22Rv1 (cell line): ENCODE results near the gene C20orf204.
A peak's percentile ranks its signal among the peaks of the same experiment; 100 is the strongest.

Source experiments
- H3K27ac ChIP-seq: fragments of 450-650 bp; 2 replicates; pipeline ENCODE4 v1.5.1; 2017
- CTCF ChIP-seq: fragments of 450-650 bp; IDR thresholded peaks from 2 replicates; pipeline ENCODE4 v1.5.1; 2017; ENCODE audit warnings: mild to moderate bottlenecking
- ZFX ChIP-seq: fragments of 450-650 bp; IDR thresholded peaks from 2 replicates; pipeline ENCODE4 v1.6.1; 2017; ENCODE audit warnings: antibody characterized with exemption, borderline replicate concordance

The C20orf204 gene

GRCh38 chr20:64077541-64077875 is 41.5 kb downstream of the C20orf204 start:
- no peak overlapping the region for H3K27ac ChIP-seq
- no peak for TF ChIP-seq ZFX
- TF ChIP-seq CTCF, result no peak

DNA sequence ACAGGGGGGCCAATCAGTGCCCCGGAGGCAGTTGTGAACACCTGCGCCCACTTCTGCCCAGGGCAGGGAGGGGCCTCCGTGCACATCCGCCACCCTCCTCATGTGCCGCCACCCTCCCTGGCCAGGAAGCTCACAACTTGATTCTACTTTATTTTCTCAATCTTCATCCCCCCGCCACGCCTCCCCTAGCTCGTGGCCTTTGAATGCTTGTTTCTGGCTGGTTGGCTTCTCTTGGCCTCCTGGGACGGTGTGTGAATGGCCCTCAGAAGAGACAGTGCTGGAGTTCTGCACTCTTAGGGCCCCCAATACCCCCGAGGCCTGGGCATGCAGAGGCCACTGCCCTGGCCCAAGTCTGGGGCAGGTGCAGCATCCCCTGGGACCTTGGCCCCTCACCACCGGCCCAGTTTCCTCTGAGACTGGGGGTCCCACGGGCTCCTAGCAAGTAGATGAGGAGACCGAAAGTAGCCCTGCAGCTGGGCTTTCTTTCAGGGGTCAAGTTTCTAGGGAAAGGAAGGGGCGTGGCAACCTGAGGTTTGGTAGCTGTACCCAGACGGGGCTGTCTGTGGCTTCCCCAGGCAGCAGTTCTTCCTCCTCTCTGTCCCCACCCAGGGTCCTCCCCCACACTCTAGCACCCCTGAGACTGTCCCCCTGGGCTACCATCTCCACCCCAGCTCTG is 42.0 kb downstream of the C20orf204 start:
- no peak for TF ChIP-seq CTCF
- TF ChIP-seq ZFX, result no peak
- no peak overlapping the region for H3K27ac ChIP-seq

- no peak overlapping the region; the same call in 1 of the 2 replicates for H3K27ac ChIP-seq
These were observed 42.9 kb downstream of the C20orf204 start for GRCh38 chr20:64078934-64079272.

GRCh38 chr20:64079273-64080012 is 43.5 kb downstream of the C20orf204 start, which contains the start of gene RGS19:
Gene RGS19, minus strand, starts transcription at chr20:64079518. Its CDS starts 2,632 bp downstream, at chr20:64076886.
- TF ChIP-seq ZFX (no peak), CTCF (no peak)
- H3K27ac ChIP-seq, result peak within 1 kb of the TSS; percentile 37

More at GRCh38 chr20:64078934-64079272, 42.9 kb downstream of the C20orf204 start:
- TF ChIP-seq CTCF (no peak), ZFX (no peak)

DNA sequence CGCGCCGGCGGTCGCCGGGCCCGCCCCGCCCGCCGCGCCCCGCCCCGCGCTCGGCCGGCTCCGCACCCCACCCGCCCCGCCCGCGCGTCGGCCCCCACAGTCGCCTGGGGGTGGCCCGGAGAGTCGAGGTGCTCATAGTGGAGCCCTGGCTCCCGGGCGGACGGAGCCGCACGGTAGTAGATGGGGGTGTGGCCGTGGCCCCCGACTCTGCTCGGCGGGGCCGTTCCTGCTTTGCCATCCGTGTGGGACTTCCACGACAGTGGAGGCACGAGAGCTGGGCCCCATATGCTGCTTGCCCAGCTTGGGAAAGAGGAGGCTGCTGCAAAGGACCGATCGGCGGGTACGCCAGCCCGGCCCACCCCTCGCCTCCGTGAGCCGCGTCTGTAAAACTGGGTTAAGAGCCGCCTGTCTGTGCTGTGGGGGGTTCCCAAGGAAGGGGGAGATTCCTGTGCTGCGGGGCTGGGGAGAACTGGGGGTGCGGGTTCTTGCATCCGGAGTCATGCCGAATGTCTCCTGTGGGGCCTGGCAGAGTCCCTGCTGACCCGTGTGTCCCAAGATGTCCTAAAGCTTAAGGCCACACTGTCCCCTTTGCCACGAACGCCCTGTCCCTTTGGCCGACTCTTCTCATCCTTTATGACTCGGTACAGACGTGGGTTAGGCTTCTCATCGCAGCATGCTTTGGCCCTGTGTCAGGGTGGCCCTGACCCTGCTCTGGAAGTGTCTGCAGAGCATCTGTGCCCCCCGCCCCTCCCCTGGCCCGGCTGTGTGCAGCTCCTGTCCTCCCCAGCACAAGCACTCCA is 44.2 kb downstream of the C20orf204 start, which contains the start of gene OPRL1:
OPRL1 (plus strand) TSS at position 70 of the 800 bp plus-strand sequence. CDS start 12,639 bp downstream, outside the sequence.
- TF ChIP-seq CTCF (no peak), ZFX (no peak)
- peak within 1 kb of the TSS; percentile 37 for H3K27ac ChIP-seq

DNA sequence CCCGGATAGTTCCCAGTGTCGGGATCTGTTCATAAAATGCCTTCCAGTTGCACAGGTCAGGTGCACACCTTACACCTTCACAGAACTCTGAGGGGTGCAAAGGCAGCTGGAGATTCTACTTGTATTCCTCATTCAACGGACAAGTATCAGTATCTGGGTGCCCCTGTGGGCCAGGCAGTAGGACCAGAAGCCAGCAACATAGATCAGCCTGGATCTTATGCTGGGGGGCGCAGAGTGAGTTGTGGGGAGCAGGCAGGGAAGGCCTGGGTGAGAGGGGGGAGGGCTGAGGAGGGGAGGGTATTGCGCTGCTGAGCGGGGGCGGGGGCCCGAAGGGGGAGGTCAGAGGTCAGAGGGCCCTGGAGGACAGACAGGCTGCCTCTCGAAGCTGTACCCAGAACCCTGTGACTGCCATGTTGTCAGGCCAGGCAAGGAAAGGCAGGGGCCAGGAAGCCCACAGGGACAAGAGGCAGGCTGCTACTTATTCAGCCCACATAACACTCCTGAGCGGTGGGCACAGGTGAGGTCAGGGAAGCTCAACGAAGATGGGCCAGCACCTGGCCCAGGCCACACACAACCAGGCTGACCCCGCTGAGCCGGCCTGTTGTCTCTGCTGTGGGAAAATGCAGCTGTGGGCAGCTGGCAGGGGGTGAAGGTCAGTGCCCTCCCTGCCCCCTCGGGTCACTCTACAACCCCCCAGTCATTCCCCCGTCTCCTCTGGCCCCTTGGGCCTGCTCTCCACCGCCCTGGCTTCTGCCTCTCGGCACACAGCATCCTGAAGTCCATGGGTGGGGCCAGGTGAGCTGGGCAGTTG is 45.0 kb downstream of the C20orf204 start:
- TF ChIP-seq CTCF (no peak), ZFX (no peak)
- H3K27ac ChIP-seq, result peak overlapping the region; percentile 37; the same call in 1 of the 2 replicates
